Sigmoid colon (tissue), 4 donors: ENCODE results near the gene HECW1.

Experiments
- POLR2A ChIP-seq, 2 donors: fragments of 450-650 bp; IDR thresholded peaks; one replicate each; pipeline ENCODE4 v1.6.1; 2016; ENCODE audit warnings: antibody characterized with exemption in 2 of 2, mild to moderate bottlenecking in 2 of 2, moderate library complexity in 2 of 2
- POLR2AphosphoS5 ChIP-seq, 4 donors: sonication (generic); formaldehyde crosslinking; IDR thresholded peaks; one replicate each; pipeline ENCODE4 v1.6.1; 2017; ENCODE audit warnings: antibody characterized with exemption in 4 of 4
- TF ChIP-seq, protein P1 (sequence below), 4 experiments: fragments of 450-650 bp in 3 of 4; fragments of 200-600 bp in 1 of 4; IDR thresholded peaks; one replicate each; pipeline ENCODE4 v1.5.1; 2016 to 2019; ENCODE audit warnings: antibody characterized with exemption in 4 of 4, mild to moderate bottlenecking in 3 of 4, moderate library complexity in 2 of 4

DNA sequence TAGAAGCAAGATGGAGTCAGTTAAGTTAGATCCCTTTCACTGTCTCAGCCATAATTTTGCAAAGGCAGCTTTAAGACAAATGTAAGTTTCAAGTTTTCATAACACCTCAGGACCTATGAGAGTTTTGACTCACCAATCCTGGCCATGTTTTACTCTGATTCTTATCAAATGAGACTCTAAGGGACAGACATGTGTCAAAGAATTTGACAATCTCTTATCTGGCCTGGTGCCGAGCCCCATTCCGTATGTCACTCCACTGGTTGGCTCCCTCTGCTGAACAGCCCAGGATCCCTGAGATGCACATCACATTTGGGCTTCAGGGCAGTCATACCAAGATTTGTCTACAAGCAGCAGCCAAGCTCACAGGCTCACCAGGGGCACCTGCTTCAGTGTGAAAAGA lies 282.9 kb downstream of the HECW1 start:
- TF ChIP-seq, protein P1, sequence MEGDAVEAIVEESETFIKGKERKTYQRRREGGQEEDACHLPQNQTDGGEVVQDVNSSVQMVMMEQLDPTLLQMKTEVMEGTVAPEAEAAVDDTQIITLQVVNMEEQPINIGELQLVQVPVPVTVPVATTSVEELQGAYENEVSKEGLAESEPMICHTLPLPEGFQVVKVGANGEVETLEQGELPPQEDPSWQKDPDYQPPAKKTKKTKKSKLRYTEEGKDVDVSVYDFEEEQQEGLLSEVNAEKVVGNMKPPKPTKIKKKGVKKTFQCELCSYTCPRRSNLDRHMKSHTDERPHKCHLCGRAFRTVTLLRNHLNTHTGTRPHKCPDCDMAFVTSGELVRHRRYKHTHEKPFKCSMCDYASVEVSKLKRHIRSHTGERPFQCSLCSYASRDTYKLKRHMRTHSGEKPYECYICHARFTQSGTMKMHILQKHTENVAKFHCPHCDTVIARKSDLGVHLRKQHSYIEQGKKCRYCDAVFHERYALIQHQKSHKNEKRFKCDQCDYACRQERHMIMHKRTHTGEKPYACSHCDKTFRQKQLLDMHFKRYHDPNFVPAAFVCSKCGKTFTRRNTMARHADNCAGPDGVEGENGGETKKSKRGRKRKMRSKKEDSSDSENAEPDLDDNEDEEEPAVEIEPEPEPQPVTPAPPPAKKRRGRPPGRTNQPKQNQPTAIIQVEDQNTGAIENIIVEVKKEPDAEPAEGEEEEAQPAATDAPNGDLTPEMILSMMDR (IDR thresholded peaks at IDR 0.05) = no peak
- TF ChIP-seq POLR2AphosphoS5 (IDR thresholded peaks at IDR 0.05) (no peak), POLR2A (IDR thresholded peaks at IDR 0.05) (no peak)
